Astrocyte of the cerebellum (primary cell): ENCODE measurements around the gene EML1.

ENCODE experiments used
- DNase-seq: peaks from one replicate; pipeline ENCODE4 v3.0.0-alpha.2; 2011; ENCODE audit warnings: low read depth
- H3K4me3 ChIP-seq: 2 replicates; pipeline ENCODE4 v1.5.1; 2011; ENCODE audit warnings: mild to moderate bottlenecking, low read depth, low read length, moderate library complexity
- in situ Hi-C: cut with HindIII; loops from 2 replicates; pipeline ENCODE4 v1.10.0; 2017; ENCODE audit warnings: low sequenced_read_pairs
- TF ChIP-seq, protein P1 (sequence below): IDR thresholded peaks from 2 replicates; pipeline ENCODE4 v1.5.1; 2012; ENCODE audit warnings: low read length, low read depth, moderate library complexity, mild to moderate bottlenecking; ENCODE audit errors: missing control alignments

The EML1 gene

DNA sequence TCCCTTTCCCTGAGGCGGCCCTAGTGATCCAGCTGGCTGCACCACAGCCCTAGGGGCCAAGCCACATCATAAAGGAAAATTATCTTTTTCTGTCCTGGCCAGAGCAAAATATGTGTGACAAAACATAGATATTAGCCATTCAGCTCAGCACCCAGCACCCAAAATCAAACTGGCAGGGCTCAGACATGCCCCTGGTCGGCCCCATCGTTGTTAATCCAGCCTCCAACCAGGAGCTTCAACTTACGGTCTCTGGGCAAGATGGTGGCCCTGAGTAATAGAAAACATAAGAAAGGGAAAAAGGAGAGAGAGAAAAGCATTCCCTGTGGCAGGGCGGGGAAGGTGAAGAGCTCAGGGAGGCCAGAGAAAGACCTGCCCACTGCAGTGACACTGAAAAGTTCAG is 111.9 kb downstream of the EML1 start:
- TF ChIP-seq, protein P1, sequence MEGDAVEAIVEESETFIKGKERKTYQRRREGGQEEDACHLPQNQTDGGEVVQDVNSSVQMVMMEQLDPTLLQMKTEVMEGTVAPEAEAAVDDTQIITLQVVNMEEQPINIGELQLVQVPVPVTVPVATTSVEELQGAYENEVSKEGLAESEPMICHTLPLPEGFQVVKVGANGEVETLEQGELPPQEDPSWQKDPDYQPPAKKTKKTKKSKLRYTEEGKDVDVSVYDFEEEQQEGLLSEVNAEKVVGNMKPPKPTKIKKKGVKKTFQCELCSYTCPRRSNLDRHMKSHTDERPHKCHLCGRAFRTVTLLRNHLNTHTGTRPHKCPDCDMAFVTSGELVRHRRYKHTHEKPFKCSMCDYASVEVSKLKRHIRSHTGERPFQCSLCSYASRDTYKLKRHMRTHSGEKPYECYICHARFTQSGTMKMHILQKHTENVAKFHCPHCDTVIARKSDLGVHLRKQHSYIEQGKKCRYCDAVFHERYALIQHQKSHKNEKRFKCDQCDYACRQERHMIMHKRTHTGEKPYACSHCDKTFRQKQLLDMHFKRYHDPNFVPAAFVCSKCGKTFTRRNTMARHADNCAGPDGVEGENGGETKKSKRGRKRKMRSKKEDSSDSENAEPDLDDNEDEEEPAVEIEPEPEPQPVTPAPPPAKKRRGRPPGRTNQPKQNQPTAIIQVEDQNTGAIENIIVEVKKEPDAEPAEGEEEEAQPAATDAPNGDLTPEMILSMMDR, result no peak
- no peak for DNase-seq
- H3K4me3 ChIP-seq, result no peak overlapping the region
- in situ Hi-C loops, result no loop called here

DNA sequence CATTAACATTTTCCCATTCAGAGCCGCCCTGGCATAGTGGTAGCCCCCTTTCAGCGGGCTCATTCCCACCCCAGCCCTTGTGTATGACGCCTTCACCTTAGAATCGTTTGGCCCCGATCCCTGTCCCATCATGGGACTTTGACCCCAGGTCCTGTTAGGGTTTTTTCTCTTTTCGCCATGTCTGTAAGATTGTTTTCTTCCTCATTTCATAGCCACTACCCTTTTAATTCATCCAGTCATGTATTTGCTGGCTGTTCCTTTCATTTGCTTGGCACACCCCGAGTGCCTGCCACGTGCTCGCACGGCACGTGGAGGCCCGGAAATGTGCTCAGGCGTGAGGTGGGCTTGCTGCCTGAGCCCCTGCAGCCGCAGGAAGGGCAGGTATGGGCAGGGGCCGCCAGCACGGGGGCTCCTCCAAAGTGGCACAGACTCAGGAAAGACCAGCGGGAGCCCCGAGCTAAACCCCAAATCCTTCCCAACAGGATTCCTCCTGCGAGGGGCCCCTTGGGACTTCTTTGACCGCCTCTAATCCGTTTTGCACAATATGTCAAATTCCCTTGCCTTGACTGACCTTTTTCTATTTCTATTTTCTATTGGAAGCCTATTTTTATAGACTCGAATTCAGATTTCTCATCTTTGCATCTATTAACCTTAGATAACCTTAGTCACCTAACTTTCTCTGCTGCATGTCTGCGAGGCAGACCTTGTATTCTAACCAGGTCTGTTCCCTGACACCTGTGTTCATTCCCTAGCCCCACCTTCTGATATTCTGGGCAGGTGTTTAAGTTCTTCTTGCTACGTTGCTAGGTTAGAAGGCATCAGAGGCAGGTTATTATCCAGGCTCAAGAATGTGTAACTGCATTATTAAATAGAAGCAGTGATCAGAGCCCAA is 114.8 kb downstream of the EML1 start:
- no peak for DNase-seq
- in situ Hi-C loops, result no loop called here
- TF ChIP-seq, protein P1, result no peak

DNA sequence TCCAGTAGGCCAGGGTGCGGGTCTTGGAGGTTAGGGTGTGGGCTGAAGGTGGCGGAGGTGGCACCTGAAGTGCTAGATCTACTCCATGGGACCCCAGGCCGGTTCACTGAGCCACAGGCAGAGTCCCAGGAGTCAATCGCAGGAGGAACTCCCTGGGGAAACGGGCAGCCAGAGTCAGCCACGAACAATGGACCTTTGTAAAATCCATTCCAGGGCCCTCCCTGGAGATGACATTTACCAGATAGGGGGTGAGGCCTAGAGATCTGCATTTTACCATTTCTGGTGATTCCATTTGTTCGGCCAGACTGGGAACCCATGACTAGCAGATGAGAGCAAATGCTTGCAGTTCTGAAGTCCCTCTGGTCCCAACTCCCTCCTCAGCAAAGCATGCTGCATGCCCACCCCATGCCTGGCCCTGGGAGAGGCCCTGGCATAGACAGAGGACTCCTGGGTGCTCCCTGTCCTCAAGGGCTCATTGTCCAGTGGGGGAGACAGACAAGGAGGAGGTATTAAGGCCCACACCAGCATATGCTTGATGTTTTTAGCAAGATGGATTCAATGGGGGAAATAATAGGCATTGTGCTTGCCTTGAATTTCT is 115.5 kb downstream of the EML1 start:
- in situ Hi-C loops, result no loop called here
- TF ChIP-seq, protein P1, result no peak

More for the DNA sequence above, 114.8 kb downstream of the EML1 start:
- no peak overlapping the region for H3K4me3 ChIP-seq

DNA sequence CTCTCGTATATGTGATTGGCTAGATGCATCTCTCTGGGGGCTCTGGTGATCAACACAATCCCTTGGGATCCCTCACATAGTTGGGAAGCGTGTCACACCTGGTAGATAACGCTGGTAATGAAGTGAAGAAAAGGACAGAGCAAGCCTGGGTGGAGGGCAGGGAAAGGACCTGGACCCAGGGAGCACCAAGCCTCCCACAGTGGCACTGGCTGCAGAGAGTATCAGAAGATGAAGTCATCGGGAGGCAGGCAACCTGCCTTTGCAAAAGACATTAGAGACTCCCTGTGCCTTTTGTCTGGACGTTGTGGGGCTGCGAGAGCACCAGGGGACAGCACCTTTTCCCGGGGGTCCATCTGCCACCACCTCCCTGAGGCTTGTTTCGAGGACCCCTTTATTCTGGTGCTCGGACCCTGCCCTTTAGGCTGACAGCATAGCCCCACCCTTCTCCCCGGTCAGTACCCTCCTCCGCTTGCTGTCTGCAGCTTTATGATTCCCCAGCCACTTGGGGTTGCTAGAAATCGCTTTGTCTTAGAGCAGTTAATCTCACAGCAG is 116.4 kb downstream of the EML1 start:
- TF ChIP-seq, protein P1, result no peak
- DNase-seq, result no peak
- no peak overlapping the region for H3K4me3 ChIP-seq
- in situ Hi-C loops, result no loop called here

More for the DNA sequence above, 115.5 kb downstream of the EML1 start:
- no peak overlapping the region for H3K4me3 ChIP-seq
- no peak for DNase-seq

DNA sequence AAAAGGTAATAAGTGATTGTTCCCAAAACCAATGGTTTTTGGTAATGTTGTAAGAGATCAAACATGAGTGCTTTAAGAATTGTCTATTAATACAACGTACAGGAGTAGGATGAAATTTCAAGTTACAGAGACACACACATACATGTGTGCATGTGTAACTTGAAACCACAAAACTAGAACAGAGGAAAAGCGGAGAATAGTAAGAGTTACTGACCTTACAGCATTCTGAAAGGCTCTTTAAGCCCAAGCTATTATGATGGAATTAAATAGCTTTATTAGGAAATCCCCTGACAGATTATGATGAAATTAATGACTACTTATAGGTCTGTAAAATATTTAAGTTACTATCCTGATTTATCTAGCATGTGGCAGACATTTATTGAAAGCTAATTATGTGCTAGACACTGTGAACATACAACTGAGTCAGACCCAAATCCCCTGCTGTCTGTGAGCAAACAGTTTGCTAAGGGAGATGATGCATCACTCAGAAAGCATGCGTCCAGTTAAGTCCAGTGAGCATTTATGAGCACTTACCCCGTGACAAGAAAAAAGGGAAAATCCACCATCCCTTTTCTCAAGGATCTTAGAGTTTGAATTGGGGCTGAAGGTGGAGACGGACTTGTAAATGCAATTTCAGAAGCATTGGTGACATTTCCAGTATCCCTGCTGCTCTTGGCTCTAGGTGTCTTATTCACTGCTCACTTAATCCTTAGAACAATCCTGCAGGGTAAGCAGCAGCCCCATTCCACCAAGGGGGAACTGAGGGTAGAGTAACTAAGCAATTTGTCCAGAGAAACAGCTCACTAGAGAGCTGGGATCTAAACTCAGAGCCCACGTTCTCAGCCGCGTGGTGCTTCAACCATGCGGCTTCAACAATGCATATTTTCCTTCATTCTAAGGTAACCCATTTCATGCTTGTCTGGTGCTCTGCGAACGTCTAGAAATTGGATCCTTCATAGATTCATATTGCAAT is 117.4 kb downstream of the EML1 start:
- in situ Hi-C loops, result no loop called here
- H3K4me3 ChIP-seq, result no peak overlapping the region
- TF ChIP-seq, protein P1, result no peak
- peak; percentile 81 for DNase-seq
